ENCODE results near the gene EIF4E2. TPM values are rescaled to one million over a fixed set of nuclear protein-coding genes. Genes with fewer than 3 reads are reported as not detected.

EIF4E2 gene
- total and polyA plus RNA-seq, 2 of the 4 experiments (the other 2 are of a cell fraction): 52.1 to 105 TPM

DNA sequence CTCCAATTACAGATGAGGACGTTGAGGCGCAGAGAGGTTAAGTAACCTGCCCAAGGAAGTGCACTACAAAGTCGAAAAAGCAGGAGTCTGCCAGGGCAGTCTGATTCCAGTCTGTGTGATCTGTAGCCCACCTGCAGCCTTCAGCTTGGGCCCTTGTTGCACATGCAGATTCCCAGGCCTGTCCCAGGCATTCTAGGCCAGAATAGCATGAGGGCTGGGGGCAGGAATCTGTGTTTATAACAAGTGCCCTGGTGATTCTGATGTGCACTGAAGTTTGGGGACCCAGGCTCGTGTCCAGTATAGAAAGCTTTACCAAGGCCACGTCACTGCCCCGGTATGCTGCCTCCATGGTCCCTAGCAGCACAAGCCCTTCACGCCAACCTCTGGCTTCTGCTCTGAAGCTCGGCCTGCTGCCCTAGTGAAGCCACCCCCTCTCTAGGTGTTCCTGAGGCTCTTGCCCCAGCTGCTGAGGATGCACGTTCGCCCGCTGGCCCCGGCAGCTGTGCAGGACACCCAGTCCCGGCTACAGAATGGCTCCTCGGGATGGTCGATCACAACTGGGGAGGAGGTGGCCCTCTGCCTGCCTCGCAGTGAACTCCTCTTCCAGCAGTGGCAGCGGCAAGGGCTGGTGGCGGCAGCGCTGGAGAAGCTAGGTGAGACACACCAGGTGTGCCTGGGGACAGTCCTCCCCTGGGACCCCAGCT, 6.4 kb upstream of the EIF4E2 start:
- H2BK20ac ChIP-seq (ENCODE audit: low read depth, low read length): no peak overlapping the region
- no peak overlapping the region for H3K9ac ChIP-seq (ENCODE audit: low read depth, low read length)
- H3K9me1 ChIP-seq (ENCODE audit: insufficient read depth, low read length): peaks cover 7% of the 10 kb centered on the region; the same call in 1 of the 2 replicates
- no peak overlapping the region for H2BK15ac ChIP-seq (ENCODE audit: low read depth, low read length)
- peaks cover 4% of the 10 kb centered on the region; the same call in 1 of the 2 replicates for H3K36me3 ChIP-seq (ENCODE audit: control insufficient read depth, insufficient read depth, low read length)
- no TSS peak for BruUV-seq (replicated peaks)
- POLR2A ChIA-PET (ENCODE audit: unreplicated experiment): interaction anchor here (0.6 kb wide), 1 partner anchor 11 kb away, joined by 4 read pairs; no protein-coding TSS in a partner anchor
- H2BK120ac ChIP-seq (ENCODE audit: low read depth, low read length): no peak overlapping the region
- H2AK5ac ChIP-seq (ENCODE audit: low read depth, low read length): no peak overlapping the region
- H2AFZ ChIP-seq (replicated peaks; ENCODE audit: low read length, poor library complexity): no peak overlapping the region
- H3K18ac ChIP-seq (ENCODE audit: low read depth, low read length): no peak overlapping the region
- no peak overlapping the region for H2AK9ac ChIP-seq (replicated peaks; ENCODE audit: low read depth, low read length, poor library complexity)
- H4K91ac ChIP-seq (ENCODE audit: insufficient read depth, low read depth, low read length): no peak overlapping the region
- no peak overlapping the region for H3K23ac ChIP-seq (ENCODE audit: low read depth, low read length)
- no peaks in the 10 kb centered on the region; the same call in 1 of the 2 replicates for H4K20me1 ChIP-seq (ENCODE audit: insufficient read depth, low read length)
- CTCF ChIA-PET: no interaction called here
- in situ Hi-C loops (cut with MboI; ENCODE audit: low sequenced_read_pairs) (no loop called here), intact Hi-C loops (cut with micrococcal nuclease) (no loop called here), dilution Hi-C loops (cut with HindIII; ENCODE audit: low sequenced_read_pairs, unreplicated experiment) (no loop called here)
- H4K5ac ChIP-seq (ENCODE audit: low read depth, low read length): no peak overlapping the region
- no peak for TF ChIP-seq FOS (IDR thresholded peaks at IDR 0.05; ENCODE audit: low read depth, low read length)
- no peak for TF ChIP-seq SMC3 (IDR thresholded peaks at IDR 0.05; ENCODE audit: low read depth, low read length)
- no peak for TF ChIP-seq MXI1 (IDR thresholded peaks at IDR 0.05; ENCODE audit: borderline replicate concordance, low read depth, low read length)
- TF ChIP-seq POLR2A (IDR thresholded peaks at IDR 0.05; ENCODE audit: low read depth, low read length): no peak
- H3K4me3 ChIP-seq (ENCODE audit: insufficient read depth, low read depth, low read length): no peak overlapping the region
- H3K27ac ChIP-seq (ENCODE audit: insufficient read depth, low read length): no peak overlapping the region
- no peaks in the 10 kb centered on the region; the same call in 1 of the 2 replicates for H3K4me1 ChIP-seq (ENCODE audit: control insufficient read depth, insufficient read depth, low read length)
- ATAC-seq (ENCODE audit: low read depth) (no peak), DNase-seq (no peak)
- 88% methylated on average over 8 of the region's 19 CpGs; no CpG with 5 or more reads in 1 of the 2 experiments for WGBS, 2 experiments (ENCODE audit: extremely low coverage in 2 of 2, insufficient read length in 1 of 2)
- no peak overlapping the region for H3K4me2 ChIP-seq (ENCODE audit: low read depth, low read length)
- H3K14ac ChIP-seq (replicated peaks; ENCODE audit: low read depth, low read length): no peak overlapping the region
- H3K27me3 ChIP-seq (ENCODE audit: control insufficient read depth, insufficient read depth, low read length): peaks cover 5% of the 10 kb centered on the region; the same call in 1 of the 2 replicates
- H3K79me1 ChIP-seq (ENCODE audit: low read depth in 1 of 2, low read length in 2 of 2): peaks cover 0 to 14% of the 10 kb centered on the region in 2 experiments; a peak in 2 of 4 replicates
- H3K4ac ChIP-seq (ENCODE audit: low read depth, low read length): no peak overlapping the region
- no peak overlapping the region for H3K56ac ChIP-seq (ENCODE audit: extremely low read depth, insufficient read depth, low read length)
- no peaks in the 10 kb centered on the region for H3K9me3 ChIP-seq (ENCODE audit: control insufficient read depth, insufficient read depth, low read length)
- H2BK5ac ChIP-seq (ENCODE audit: low read depth, low read length, poor library complexity, severe bottlenecking): no peak overlapping the region
- H4K8ac ChIP-seq (ENCODE audit: low read depth in 2 of 2, low read length in 2 of 2): no peak overlapping the region

Measured in IMR-90 (cell line).